NCI-H82 treated with DMSO at 0.1 percent for 48 hours (cell line): ENCODE results near the gene PTK6.

Source experiments
- DNase-seq: peaks from one replicate; lab custom pipeline; 2025; ENCODE audit not compliant: unreplicated experiment; lab: John Stamatoyannopoulos, UW

The PTK6 gene

GRCh38 chr20:63496596-63497120 lies 40.5 kb downstream of the PTK6 start:
- DNase-seq: no peak

GRCh38 chr20:63495741-63496595 lies 41.2 kb downstream of the PTK6 start:
- DNase-seq: no peak

GRCh38 chr20:63495167-63495720 lies 41.9 kb downstream of the PTK6 start:
- no peak for DNase-seq

DNA sequence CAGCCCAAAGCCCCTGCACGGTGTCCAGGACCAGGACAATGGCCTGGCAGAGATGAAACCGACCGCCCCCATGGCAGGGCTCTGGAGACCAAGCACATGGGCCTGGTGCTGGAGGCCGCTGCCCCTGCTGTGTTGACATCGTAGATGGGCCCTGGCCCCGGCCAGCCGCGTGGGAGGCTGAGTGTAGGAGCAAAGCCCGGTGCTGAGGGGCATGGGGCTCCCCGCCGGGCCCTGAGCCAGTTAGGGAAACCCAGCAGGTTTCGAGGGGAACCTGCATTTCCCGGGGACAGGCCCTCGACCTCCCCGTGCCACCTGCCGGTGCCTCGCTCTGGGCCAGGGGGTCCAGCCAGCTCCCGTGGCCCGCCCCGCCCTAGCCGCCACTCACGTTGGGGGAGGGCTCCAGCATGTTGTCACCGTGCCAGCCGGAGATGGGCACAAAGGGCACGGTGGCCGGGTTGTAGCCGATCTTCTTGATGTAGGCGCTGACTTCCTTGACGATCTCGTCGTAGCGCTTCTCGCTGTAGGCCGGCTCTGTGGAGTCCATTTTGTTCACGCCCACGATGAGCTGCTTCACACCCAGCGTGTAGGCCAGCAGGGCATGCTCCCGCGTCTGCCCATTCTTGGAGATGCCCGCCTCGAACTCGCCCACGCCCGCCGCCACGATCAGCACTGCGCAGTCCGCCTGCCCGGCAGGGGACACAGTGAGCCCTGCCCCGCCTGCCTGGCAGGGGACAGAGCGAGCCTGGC lies 42.6 kb downstream of the PTK6 start:
- DNase-seq: no peak

DNA sequence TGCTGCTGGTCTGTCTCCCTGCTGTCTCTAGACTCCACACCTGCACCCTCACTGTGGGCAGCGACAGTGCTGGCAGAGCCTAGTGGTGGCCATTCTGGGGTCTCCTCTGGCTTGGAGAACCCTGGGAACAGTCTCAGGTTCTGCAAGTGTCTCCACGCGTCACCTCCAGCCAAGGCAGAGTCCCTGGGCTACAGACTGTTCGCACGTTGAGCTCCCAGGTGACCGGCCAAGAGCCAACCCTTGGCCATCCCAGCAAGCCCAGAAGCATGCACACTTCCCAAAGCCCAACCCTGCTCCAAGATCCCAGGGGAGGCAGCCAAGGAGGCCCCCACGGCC lies 43.1 kb downstream of the PTK6 start:
- DNase-seq: no peak

GRCh38 chr20:63493563-63494020 lies 43.6 kb downstream of the PTK6 start:
- no peak for DNase-seq

DNA sequence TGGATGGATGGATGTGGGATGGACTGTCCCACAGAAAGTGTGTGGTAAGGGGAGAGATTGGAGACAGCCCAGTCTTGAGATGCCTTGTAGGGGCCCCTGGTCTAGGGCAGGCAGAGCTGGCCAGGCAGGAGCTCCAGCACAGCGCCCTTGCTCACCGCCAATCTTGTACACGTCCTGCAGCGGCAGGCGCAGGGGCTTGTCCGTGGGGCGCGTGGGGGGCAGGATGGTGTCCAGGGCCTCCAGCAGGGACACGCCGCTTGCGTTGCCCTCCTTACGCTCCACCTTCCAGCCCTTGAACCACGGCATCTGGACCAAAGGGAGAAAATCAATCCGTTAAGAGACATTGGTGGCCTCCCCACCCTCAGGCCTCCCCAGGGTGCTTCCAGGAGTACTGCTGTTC lies 44.2 kb downstream of the PTK6 start:
- DNase-seq: no peak

- no peak for DNase-seq
These were observed 44.7 kb downstream of the PTK6 start for GRCh38 chr20:63492518-63492917.

- DNase-seq: no peak
These were observed 45.4 kb downstream of the PTK6 start for GRCh38 chr20:63491635-63492230.

GRCh38 chr20:63491078-63491477 lies 46.1 kb downstream of the PTK6 start:
- DNase-seq: no peak

GRCh38 chr20:63490416-63490815 lies 46.8 kb downstream of the PTK6 start:
- DNase-seq: no peak

GRCh38 chr20:63488315-63489251 lies 48.6 kb downstream of the PTK6 start:
- DNase-seq: no peak

DNA sequence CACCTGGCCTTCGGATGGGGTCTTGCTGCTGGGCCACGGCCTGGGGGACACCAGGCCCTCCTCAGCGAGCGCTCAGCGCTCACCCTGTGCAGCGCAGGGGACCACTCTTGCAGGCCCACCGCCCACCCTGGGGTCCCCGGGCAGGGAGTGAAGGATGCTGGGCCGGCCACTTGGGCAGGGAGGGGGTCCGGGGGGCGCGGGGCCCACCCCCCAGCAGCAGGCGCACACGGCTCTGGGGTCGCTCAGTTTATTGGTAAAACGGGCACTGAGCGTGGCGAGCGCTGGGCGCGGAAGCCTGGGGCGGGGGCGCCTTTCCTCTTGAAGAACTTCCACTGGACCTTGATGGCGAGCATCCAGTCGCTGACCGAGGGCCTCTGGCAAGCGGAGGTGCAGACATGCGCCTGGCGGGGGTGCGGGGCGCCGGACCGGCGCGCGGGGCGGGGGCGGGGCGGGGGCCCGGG lies 49.4 kb downstream of the PTK6 start:
- DNase-seq: no peak

- DNase-seq: no peak
These were observed 49.9 kb downstream of the PTK6 start for GRCh38 chr20:63487116-63487764.

DNA sequence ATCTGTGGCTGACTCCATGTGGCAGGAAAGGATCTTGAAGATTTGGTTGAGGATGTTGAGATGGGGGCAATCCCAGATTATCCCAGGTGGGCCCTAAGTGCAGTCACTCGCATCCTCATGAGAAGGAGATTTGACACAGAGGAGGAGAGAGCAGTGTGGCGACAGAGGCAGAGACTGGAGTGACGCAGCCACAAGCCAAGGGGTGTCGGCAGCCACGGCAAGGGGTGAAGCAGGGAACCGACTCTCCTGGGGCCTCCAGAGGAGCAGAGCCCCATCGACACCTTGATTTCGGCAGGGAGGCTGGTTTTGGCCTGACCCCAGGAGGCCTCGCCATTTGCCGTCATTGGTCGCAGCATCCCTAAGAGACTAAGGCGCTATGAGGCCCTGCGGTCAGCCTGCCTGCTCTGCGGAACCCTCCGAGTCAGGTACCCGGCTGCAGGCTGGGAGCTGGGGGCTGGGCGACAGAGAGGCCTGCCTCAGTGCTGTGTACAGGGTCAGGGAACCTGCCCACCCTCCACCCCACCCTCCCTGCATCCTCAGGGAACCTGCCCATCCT lies 50.8 kb downstream of the PTK6 start:
- no peak for DNase-seq

- DNase-seq: no peak
These were observed 52.3 kb downstream of the PTK6 start for GRCh38 chr20:63484651-63485403.

DNA sequence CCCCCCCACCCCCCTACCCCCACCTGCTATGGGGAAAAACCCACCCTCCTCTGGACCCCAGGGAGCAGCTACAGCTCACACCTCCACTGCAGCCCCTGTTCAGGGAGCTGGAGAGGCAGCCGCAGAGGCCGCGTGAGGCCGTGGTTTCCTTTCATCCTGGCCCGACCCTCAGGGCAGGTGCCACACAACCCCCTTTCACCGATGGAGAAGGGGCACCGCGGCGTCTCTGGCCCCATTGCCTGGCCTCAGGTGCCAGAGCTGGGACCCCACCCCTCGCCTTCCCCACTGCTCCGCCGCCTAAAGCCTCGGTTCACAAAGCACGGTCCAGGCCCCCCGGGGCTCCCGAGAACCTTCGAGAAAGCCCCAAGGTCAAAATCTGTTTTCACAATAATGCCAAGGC lies 52.9 kb downstream of the PTK6 start:
- no peak for DNase-seq

DNA sequence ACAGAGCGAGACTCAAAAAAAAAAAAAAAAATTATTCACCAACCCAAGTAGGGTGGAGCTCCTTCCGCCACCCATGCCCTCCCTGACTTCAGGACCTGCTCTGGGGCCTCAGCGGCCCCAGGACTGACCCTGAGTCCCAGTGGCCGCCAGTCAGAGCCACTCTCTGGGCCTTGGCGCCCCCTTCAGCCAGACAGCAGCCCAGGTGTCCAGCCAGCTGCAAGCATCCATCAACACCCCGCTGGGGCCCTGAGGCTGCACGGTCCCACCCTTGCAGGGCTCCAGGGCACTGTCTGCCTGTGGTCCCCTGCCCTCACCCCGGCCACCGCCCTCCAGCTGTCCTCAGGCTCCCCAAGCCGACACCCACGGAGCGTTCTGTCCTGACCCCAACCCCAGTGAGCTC lies 53.3 kb downstream of the PTK6 start:
- DNase-seq: no peak
